ENCODE results near the gene ADAT2. TPM values are rescaled to one million over a fixed set of nuclear protein-coding genes. Genes with fewer than 3 reads are reported as not detected.

ADAT2 gene
- total and polyA plus RNA-seq, 2 of the 13 experiments (the other 11 are each of a cell fraction or from before 2014, with no cell fraction given), result 10.5 to 18.3 TPM

DNA sequence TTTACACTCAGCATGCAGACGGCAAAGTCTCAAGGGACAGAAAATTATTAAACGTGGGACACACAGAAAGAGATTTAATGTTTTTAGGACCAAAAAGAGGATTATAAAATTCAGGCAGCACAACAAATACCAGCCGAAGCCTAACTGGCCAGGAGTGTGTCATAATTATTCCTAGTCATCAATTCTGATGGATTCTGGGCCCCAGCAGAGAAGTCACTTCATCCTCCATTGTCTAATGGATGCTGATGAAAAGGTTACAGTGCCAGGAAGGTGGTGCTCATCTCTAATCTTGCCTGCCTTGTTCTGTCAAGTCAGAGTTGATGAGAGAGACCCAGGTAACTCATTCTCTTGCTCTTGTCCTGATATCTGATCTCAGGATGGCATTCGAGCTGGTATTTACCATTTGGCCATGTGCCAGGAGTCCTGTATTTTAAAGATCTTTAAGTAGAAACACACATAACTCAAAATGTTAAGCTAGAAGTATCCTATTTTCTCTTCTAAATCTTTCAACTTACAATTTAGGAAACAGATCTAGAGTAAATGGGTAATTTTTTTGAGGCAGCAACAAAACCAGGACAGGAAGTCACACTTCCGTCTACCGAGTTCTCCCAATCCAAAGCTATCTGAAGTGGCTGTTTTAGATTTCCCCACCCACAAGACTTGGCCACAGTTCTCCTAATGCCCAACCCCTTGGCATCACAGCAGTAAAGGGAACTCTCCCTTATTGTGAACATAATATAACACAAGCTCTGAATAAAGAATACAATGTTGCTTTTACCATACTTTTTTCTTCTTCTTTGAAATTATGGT lies 50.0 kb downstream of the ADAT2 start (continued):
- TF ChIP-seq, protein P1, sequence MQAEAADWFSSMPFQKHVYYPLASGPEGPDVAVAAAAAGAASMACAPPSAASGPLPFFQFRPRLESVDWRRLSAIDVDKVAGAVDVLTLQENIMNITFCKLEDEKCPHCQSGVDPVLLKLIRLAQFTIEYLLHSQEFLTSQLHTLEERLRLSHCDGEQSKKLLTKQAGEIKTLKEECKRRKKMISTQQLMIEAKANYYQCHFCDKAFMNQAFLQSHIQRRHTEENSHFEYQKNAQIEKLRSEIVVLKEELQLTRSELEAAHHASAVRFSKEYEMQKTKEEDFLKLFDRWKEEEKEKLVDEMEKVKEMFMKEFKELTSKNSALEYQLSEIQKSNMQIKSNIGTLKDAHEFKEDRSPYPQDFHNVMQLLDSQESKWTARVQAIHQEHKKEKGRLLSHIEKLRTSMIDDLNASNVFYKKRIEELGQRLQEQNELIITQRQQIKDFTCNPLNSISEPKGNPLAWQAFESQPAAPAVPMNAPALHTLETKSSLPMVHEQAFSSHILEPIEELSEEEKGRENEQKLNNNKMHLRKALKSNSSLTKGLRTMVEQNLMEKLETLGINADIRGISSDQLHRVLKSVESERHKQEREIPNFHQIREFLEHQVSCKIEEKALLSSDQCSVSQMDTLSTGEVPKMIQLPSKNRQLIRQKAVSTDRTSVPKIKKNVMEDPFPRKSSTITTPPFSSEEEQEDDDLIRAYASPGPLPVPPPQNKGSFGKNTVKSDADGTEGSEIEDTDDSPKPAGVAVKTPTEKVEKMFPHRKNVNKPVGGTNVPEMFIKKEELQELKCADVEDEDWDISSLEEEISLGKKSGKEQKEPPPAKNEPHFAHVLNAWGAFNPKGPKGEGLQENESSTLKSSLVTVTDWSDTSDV (CRISPR knock-in tag; IDR thresholded peaks at IDR 0.05), result no peak
- TF ChIP-seq MAFF (IDR thresholded peaks at IDR 0.05; ENCODE audit: low read depth, low read length) (0 out of 2 replicates have a peak, but pooled peaks have one; percentile 35), MAFK (conservative IDR thresholded peaks at IDR 0.05 in 1 of 2, IDR thresholded peaks at IDR 0.05 in 1 of 2; ENCODE audit: low read length in 2 of 2) (peak; percentile 61; a peak in 3 of 4 replicates), LCORL (IDR thresholded peaks at IDR 0.05) (peak; percentile 35; the same call in 1 of the 2 replicates), LCORL (CRISPR knock-in tag; IDR thresholded peaks at IDR 0.05) (no peak), TCF7L2 (IDR thresholded peaks at IDR 0.05; ENCODE audit: low read depth, low read length) (no peak)

DNA sequence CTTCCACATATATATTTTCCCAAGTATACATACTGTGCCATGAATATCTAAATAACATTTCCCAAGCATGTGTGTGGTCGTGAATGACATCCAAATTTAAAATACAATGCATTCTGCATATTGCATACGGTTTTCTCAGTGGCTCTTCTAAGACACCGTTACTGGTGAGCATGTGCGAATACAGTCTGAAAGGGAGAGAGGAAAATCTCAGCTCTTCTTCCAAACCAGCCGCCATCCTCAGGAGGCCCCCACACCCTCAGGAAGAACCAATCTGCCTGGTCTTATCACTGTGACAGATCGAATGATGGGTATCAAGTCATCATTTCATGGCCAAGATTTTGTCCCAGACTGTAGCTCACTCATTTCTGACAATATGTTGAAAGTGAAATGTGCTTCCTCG lies 50.7 kb downstream of the ADAT2 start:
- no peaks in the 10 kb centered on the region for H3K9me3 ChIP-seq (ENCODE audit: low read length)
- peaks cover 64% of the 10 kb centered on the region for H3K4me1 ChIP-seq (ENCODE audit: insufficient read depth, low read length)
- H4K20me1 ChIP-seq (ENCODE audit: insufficient read depth, low read length), result no peaks in the 10 kb centered on the region
- ChIA-PET POLR2A (no interaction called here), CTCF (ENCODE audit: low intra/inter-chr PET ratio, low total read pairs) (no interaction called here)
- no peak overlapping the region for H3K4me2 ChIP-seq (ENCODE audit: low read depth, low read length)
- no peaks in the 10 kb centered on the region for H3K79me2 ChIP-seq (ENCODE audit: insufficient read depth, low read length)
- no peak for FAIRE-seq
- intact Hi-C loops (cut with micrococcal nuclease; ENCODE audit: unreplicated experiment), result loop anchor here (5.0 to 10.0 kb wide), 2 partner anchors 62 to 455 kb away; partner anchors contain the start of gene HIVEP2
- no peaks in the 10 kb centered on the region for H3K27me3 ChIP-seq (ENCODE audit: control insufficient read depth in 1 of 2, insufficient read depth in 2 of 2, low read length in 2 of 2)
- ATAC-seq, result no peak
- H3K9ac ChIP-seq (ENCODE audit: insufficient read depth, low read depth, low read length), result no peak overlapping the region
- no TSS peak for BruUV-seq (replicated peaks)
- H3K36me3 ChIP-seq (replicated peaks in 1 of 2; ENCODE audit: control insufficient read depth in 1 of 2, insufficient read depth in 2 of 2, low read length in 2 of 2), result no peaks in the 10 kb centered on the region
- no peak overlapping the region for H3K27ac ChIP-seq (ENCODE audit: extremely low read length, insufficient read depth, low read length)
- no peak overlapping the region for H2AFZ ChIP-seq (ENCODE audit: low read length)
- H3K4me3 ChIP-seq (replicated peaks in 1 of 3; ENCODE audit: insufficient read depth in 1 of 3, low read depth in 2 of 3, low read length in 3 of 3), result no peak overlapping the region
- in situ Hi-C loops (cut with HindIII; ENCODE audit: extremely low pct_ligation_motif_present, low pct_unique_long_range_greater_than_20kb), result no loop called here
- no peak for DNase-seq (ENCODE audit: low spot score)
- 92% methylated on average over 7 of the region's 7 CpGs for WGBS (ENCODE audit: low lambda C conversion rate)
- TF ChIP-seq PTBP1 (IDR thresholded peaks at IDR 0.05; ENCODE audit: low read depth, low read length, poor library complexity, severe bottlenecking), result no peak
- no peak for TF ChIP-seq RELA (CRISPR knock-in tag; IDR thresholded peaks at IDR 0.05)
- TF ChIP-seq ZMYM4 (CRISPR knock-in tag; IDR thresholded peaks at IDR 0.05), result no peak
- TF ChIP-seq, protein P2, sequence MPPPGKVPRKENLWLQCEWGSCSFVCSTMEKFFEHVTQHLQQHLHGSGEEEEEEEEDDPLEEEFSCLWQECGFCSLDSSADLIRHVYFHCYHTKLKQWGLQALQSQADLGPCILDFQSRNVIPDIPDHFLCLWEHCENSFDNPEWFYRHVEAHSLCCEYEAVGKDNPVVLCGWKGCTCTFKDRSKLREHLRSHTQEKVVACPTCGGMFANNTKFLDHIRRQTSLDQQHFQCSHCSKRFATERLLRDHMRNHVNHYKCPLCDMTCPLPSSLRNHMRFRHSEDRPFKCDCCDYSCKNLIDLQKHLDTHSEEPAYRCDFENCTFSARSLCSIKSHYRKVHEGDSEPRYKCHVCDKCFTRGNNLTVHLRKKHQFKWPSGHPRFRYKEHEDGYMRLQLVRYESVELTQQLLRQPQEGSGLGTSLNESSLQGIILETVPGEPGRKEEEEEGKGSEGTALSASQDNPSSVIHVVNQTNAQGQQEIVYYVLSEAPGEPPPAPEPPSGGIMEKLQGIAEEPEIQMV (CRISPR knock-in tag; IDR thresholded peaks at IDR 0.05; ENCODE audit: low read depth), result no peak
- TF ChIP-seq HDAC6 (IDR thresholded peaks at IDR 0.05; ENCODE audit: low read depth, low read length), result no peak
- TF ChIP-seq KLF15 (CRISPR knock-in tag; IDR thresholded peaks at IDR 0.05; ENCODE audit: borderline replicate concordance), result no peak
- TF ChIP-seq MZF1 (CRISPR knock-in tag; IDR thresholded peaks at IDR 0.05; ENCODE audit: borderline replicate concordance), result no peak
- no peak for TF ChIP-seq IKZF4 (CRISPR knock-in tag; IDR thresholded peaks at IDR 0.05; ENCODE audit: borderline replicate concordance, low read depth, not compliant biosample characterization)
- no peak for TF ChIP-seq IKZF1 (IDR thresholded peaks at IDR 0.05)
- TF ChIP-seq FOSL1 (CRISPR knock-in tag; IDR thresholded peaks at IDR 0.05; ENCODE audit: borderline replicate concordance), result no peak
- TF ChIP-seq, protein P3, sequence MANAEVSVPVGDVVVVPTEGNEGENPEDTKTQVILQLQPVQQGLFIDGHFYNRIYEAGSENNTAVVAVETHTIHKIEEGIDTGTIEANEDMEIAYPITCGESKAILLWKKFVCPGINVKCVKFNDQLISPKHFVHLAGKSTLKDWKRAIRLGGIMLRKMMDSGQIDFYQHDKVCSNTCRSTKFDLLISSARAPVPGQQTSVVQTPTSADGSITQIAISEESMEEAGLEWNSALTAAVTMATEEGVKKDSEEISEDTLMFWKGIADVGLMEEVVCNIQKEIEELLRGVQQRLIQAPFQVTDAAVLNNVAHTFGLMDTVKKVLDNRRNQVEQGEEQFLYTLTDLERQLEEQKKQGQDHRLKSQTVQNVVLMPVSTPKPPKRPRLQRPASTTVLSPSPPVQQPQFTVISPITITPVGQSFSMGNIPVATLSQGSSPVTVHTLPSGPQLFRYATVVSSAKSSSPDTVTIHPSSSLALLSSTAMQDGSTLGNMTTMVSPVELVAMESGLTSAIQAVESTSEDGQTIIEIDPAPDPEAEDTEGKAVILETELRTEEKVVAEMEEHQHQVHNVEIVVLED (CRISPR knock-in tag; IDR thresholded peaks at IDR 0.05; ENCODE audit: borderline replicate concordance), result no peak
